AML-193 (cell line): ENCODE results near the gene HBD.

Experiments
- DNase-seq, 2 experiments: peaks; one replicate each; lab custom pipeline; 2025; lab: John Stamatoyannopoulos, UW

HBD gene

GRCh38 chr11:5232176-5232575 lies 2.1 kb downstream of the HBD start:
- DNase-seq: no peak

GRCh38 chr11:5231111-5231510 lies 3.2 kb downstream of the HBD start:
- no peak for DNase-seq

- no peak for DNase-seq
Measured at GRCh38 chr11:5230266-5230665, 4.0 kb downstream of the HBD start.

GRCh38 chr11:5229796-5230195 lies 4.5 kb downstream of the HBD start:
- no peak for DNase-seq

- DNase-seq: no peak
Measured at GRCh38 chr11:5229356-5229755, 4.9 kb downstream of the HBD start.

GRCh38 chr11:5228124-5228523 lies 6.2 kb downstream of the HBD start:
- no peak for DNase-seq

GRCh38 chr11:5227681-5228080 lies 6.6 kb downstream of the HBD start:
- no peak for DNase-seq

- no peak for DNase-seq
Measured at GRCh38 chr11:5226732-5227310, 7.5 kb downstream of the HBD start, which contains the start of gene HBB. TSS of gene HBB (minus strand) at chr11:5227071. CDS start at chr11:5227021, 50 bp downstream.

- DNase-seq: no peak
Measured at GRCh38 chr11:5225480-5225871, 8.8 kb downstream of the HBD start.

GRCh38 chr11:5224538-5225479 lies 9.5 kb downstream of the HBD start:
- DNase-seq: no peak

GRCh38 chr11:5223686-5224085 lies 10.6 kb downstream of the HBD start:
- DNase-seq: no peak

- no peak for DNase-seq
Measured at GRCh38 chr11:5223146-5223545, 11.1 kb downstream of the HBD start.

GRCh38 chr11:5210376-5210885 lies 23.9 kb downstream of the HBD start:
- DNase-seq: no peak

GRCh38 chr11:5204787-5205186 lies 29.5 kb downstream of the HBD start:
- peak; percentile 34 to 43 for DNase-seq

- no peak for DNase-seq
Measured at GRCh38 chr11:5203366-5203765, 30.9 kb downstream of the HBD start.

GRCh38 chr11:5200582-5200981 lies 33.7 kb downstream of the HBD start, which contains the start of gene OR51V1:
TSS of gene OR51V1 (minus strand) at chr11:5200682. CDS start at chr11:5200682, 0 bp downstream.
- DNase-seq: no peak

- DNase-seq: no peak
Measured at GRCh38 chr11:5198285-5198684, 36.0 kb downstream of the HBD start.

GRCh38 chr11:5197536-5197935 lies 36.7 kb downstream of the HBD start:
- DNase-seq: no peak

- no peak for DNase-seq
Measured at GRCh38 chr11:5196731-5197130, 37.6 kb downstream of the HBD start.

GRCh38 chr11:5196067-5196466 lies 38.2 kb downstream of the HBD start:
- DNase-seq: no peak

GRCh38 chr11:5192738-5193137 lies 41.5 kb downstream of the HBD start:
- no peak for DNase-seq

- no peak for DNase-seq
Measured at GRCh38 chr11:5188201-5188600, 46.1 kb downstream of the HBD start.
